ENCODE data around the gene ZNF227. TPM values are rescaled to one million over a fixed set of nuclear protein-coding genes. Genes with fewer than 3 reads are reported as not detected.

Gene ZNF227
- total and polyA plus RNA-seq, 2 donors (not counting 3 experiments of a cell fraction or from before 2014, with no cell fraction given), result 3.4 to 17.8 TPM

DNA sequence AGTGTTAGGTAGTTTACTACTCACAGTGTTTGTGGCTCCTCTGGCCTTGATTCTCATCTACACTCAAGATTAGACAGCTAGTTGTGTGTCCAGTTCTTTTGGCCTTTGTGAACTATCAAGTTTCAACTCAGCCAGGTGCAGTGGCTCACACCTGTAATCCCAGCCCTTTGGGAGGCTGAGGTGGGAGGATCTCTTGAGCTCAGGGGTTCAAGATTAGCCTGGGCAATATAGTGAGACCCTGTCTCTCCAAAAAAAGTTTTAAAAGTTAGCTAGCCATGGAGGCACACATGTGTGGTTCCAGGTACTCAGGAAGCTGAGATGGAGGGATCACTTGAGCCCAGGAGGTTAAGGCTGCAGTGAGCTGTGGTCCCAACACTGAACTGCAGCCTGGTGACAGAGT, 31.4 kb upstream of the ZNF227 start:
- dilution Hi-C loops (cut with MboI; ENCODE audit: extremely low pct_ligation_motif_present, low sequenced_read_pairs), result no loop called here

DNA sequence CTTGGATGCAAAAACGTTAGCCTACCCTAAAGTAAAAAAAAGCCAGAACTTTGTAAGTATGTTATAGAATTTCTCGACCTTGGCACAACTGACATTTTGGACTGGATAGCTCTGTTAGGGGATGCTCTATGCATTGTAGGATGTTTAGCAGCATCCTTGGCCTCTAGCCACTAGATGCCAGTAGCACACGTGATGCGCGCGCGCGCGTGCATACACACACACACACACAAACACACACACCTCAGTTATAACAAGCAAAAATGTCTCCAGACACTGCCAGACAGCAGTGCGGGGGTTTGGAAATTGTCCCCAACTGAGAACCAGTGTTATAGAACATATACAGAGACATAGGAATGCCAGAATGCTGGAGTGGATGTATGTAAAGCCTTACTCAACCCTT, 30.2 kb upstream of the ZNF227 start:
- ChIA-PET CTCF (no interaction called here), POLR2A (no interaction called here)
- no TSS peak for BruUV-seq (replicated peaks)
- Histone ChIP-seq H3K4me1 (ENCODE audit: control insufficient read depth, extremely low read depth, insufficient read depth, low read length) (no peaks in the 10 kb centered on the region), H3K4me2 (ENCODE audit: insufficient read depth, low read length) (no peak overlapping the region), H3K4me3 (replicated peaks in 1 of 3; ENCODE audit: insufficient read depth in 1 of 3, low read depth in 1 of 3, low read length in 3 of 3) (no peak overlapping the region), H3K36me3 (ENCODE audit: control insufficient read depth in 2 of 2, extremely low read depth in 1 of 2, insufficient read depth in 2 of 2, low read length in 2 of 2) (no peaks in the 10 kb centered on the region), H3K9ac (replicated peaks; ENCODE audit: extremely low read depth, insufficient read depth, low read length) (no peak overlapping the region), H3K27ac (ENCODE audit: insufficient read depth, low read depth, low read length) (no peak overlapping the region), H3K79me2 (ENCODE audit: control insufficient read depth, insufficient read depth, low read length) (no peaks in the 10 kb centered on the region), H3K9me3 (replicated peaks; ENCODE audit: control insufficient read depth, insufficient read depth, low read length) (peaks cover 3% of the 10 kb centered on the region), H3K9me1 (replicated peaks; ENCODE audit: control insufficient read depth, extremely low read depth, insufficient read depth, low read length) (no peaks in the 10 kb centered on the region), H3K27me3 (ENCODE audit: control insufficient read depth in 2 of 2, insufficient read depth in 2 of 2, low read length in 2 of 2) (no peaks in the 10 kb centered on the region), H4K20me1 (replicated peaks; ENCODE audit: control insufficient read depth, extremely low read depth, insufficient read depth, low read length) (no peaks in the 10 kb centered on the region), H2AFZ (ENCODE audit: low read depth, low read length) (no peak overlapping the region)
- intact Hi-C loops (cut with micrococcal nuclease) (no loop called here), dilution Hi-C loops (cut with MboI; ENCODE audit: extremely low pct_ligation_motif_present, low sequenced_read_pairs) (no loop called here)
- TF ChIP-seq FOS (IDR thresholded peaks at IDR 0.05; ENCODE audit: borderline replicate concordance, insufficient read depth, low read length) (no peak), POLR2A (IDR thresholded peaks at IDR 0.05; ENCODE audit: low read depth, low read length) (no peak), MYC (IDR thresholded peaks at IDR 0.05; ENCODE audit: low read depth, low read length) (no peak), POLR2AphosphoS5 (IDR thresholded peaks at IDR 0.05; ENCODE audit: insufficient read depth, low read depth, low read length) (no peak), EZH2 (IDR thresholded peaks at IDR 0.05; ENCODE audit: borderline replicate concordance, low read depth, low read length, severe bottlenecking) (no peak), JUN (IDR thresholded peaks at IDR 0.05; ENCODE audit: borderline replicate concordance, insufficient read depth, insufficient read length, low read depth) (no peak), GATA2 (IDR thresholded peaks at IDR 0.05; ENCODE audit: insufficient read depth, insufficient read length, low read depth, low read length) (no peak)
- TF ChIP-seq, protein P1, sequence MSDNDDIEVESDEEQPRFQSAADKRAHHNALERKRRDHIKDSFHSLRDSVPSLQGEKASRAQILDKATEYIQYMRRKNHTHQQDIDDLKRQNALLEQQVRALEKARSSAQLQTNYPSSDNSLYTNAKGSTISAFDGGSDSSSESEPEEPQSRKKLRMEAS (IDR thresholded peaks at IDR 0.05; ENCODE audit: insufficient read depth, insufficient read length), result no peak
- TF ChIP-seq, protein P2, sequence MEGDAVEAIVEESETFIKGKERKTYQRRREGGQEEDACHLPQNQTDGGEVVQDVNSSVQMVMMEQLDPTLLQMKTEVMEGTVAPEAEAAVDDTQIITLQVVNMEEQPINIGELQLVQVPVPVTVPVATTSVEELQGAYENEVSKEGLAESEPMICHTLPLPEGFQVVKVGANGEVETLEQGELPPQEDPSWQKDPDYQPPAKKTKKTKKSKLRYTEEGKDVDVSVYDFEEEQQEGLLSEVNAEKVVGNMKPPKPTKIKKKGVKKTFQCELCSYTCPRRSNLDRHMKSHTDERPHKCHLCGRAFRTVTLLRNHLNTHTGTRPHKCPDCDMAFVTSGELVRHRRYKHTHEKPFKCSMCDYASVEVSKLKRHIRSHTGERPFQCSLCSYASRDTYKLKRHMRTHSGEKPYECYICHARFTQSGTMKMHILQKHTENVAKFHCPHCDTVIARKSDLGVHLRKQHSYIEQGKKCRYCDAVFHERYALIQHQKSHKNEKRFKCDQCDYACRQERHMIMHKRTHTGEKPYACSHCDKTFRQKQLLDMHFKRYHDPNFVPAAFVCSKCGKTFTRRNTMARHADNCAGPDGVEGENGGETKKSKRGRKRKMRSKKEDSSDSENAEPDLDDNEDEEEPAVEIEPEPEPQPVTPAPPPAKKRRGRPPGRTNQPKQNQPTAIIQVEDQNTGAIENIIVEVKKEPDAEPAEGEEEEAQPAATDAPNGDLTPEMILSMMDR (IDR thresholded peaks at IDR 0.05; ENCODE audit: extremely low read depth in 1 of 2, insufficient read depth in 1 of 2, low read depth in 1 of 2, low read length in 2 of 2), result no peak
- FAIRE-seq (no peak), DNase-seq (ENCODE audit: low read depth, low spot score) (no peak)

More for the DNA sequence above, 31.4 kb upstream of the ZNF227 start:
- intact Hi-C loops (cut with micrococcal nuclease), result no loop called here
- DNase-seq (ENCODE audit: low read depth, low spot score) (no peak), FAIRE-seq (no peak)
- ChIA-PET POLR2A (no interaction called here), CTCF (no interaction called here)
- Histone ChIP-seq H4K20me1 (replicated peaks; ENCODE audit: control insufficient read depth, extremely low read depth, insufficient read depth, low read length) (no peaks in the 10 kb centered on the region), H3K9ac (replicated peaks; ENCODE audit: extremely low read depth, insufficient read depth, low read length) (no peak overlapping the region), H3K4me2 (ENCODE audit: insufficient read depth, low read length) (no peak overlapping the region), H3K4me1 (ENCODE audit: control insufficient read depth, extremely low read depth, insufficient read depth, low read length) (no peaks in the 10 kb centered on the region), H3K27ac (ENCODE audit: insufficient read depth, low read depth, low read length) (no peak overlapping the region), H3K79me2 (ENCODE audit: control insufficient read depth, insufficient read depth, low read length) (no peaks in the 10 kb centered on the region), H3K36me3 (ENCODE audit: control insufficient read depth in 2 of 2, extremely low read depth in 1 of 2, insufficient read depth in 2 of 2, low read length in 2 of 2) (peaks cover 4 to 7% of the 10 kb centered on the region in 2 experiments), H3K27me3 (ENCODE audit: control insufficient read depth in 2 of 2, insufficient read depth in 2 of 2, low read length in 2 of 2) (no peaks in the 10 kb centered on the region), H3K4me3 (replicated peaks in 1 of 3; ENCODE audit: insufficient read depth in 1 of 3, low read depth in 1 of 3, low read length in 3 of 3) (no peak overlapping the region), H3K9me3 (replicated peaks; ENCODE audit: control insufficient read depth, insufficient read depth, low read length) (peaks cover 15% of the 10 kb centered on the region), H3K9me1 (replicated peaks; ENCODE audit: control insufficient read depth, extremely low read depth, insufficient read depth, low read length) (no peaks in the 10 kb centered on the region), H2AFZ (ENCODE audit: low read depth, low read length) (no peak overlapping the region)
- TF ChIP-seq JUN (IDR thresholded peaks at IDR 0.05; ENCODE audit: borderline replicate concordance, insufficient read depth, insufficient read length, low read depth), result no peak
- no peak for TF ChIP-seq POLR2A (IDR thresholded peaks at IDR 0.05; ENCODE audit: low read depth, low read length)
- TF ChIP-seq, protein P1 (IDR thresholded peaks at IDR 0.05; ENCODE audit: insufficient read depth, insufficient read length), result no peak
- BruUV-seq (replicated peaks), result no TSS peak

Measured in endothelial cell of umbilical vein (primary cell).